Measurements from ENCODE around the gene R3HDML. TPM values are rescaled to one million over a fixed set of nuclear protein-coding genes. Genes with fewer than 3 reads are reported as not detected.

Gene R3HDML
- total and polyA plus RNA-seq, 10 of the 15 experiments (the other 5 are each of a cell fraction or from before 2014, with no cell fraction given), result not detected

GRCh38 chr20:44388466-44389023 is 51.7 kb downstream of the R3HDML start:
- 12% methylated on average over 25 of the region's 29 CpGs for WGBS (ENCODE audit: insufficient coverage, insufficient replicate concordance, low lambda C conversion rate, missing lambda C conversion rate)
- Histone ChIP-seq H3K27ac (ENCODE audit: control insufficient read depth, insufficient read depth) (no peak overlapping the region), H3K36me3 (ENCODE audit: control insufficient read depth in 2 of 2, insufficient read depth in 2 of 2, low read length in 1 of 2) (no peaks in the 10 kb centered on the region), H4K20me1 (ENCODE audit: control insufficient read depth, insufficient read depth) (no peaks in the 10 kb centered on the region), H3K9ac (ENCODE audit: control insufficient read depth, insufficient read depth, low read length) (no peak overlapping the region), H3K4me1 (ENCODE audit: control insufficient read depth, insufficient read depth, low read length) (no peaks in the 10 kb centered on the region), H3K27me3 (replicated peaks in 1 of 2; ENCODE audit: control insufficient read depth in 2 of 2, insufficient read depth in 2 of 2, low read length in 1 of 2) (peaks cover 1 to 2% of the 10 kb centered on the region in 2 experiments; a peak in 2 of 4 replicates), H3K9me3 (replicated peaks; ENCODE audit: control insufficient read depth, insufficient read depth, low read length) (no peaks in the 10 kb centered on the region), H2AFZ (ENCODE audit: control insufficient read depth, low read depth, low read length) (no peak overlapping the region), H3K4me2 (ENCODE audit: control insufficient read depth, insufficient read depth) (peak overlapping the region; percentile 20; the same call in 1 of the 2 replicates), H3K4me3 (no peak overlapping the region), H3K79me2 (ENCODE audit: control insufficient read depth, insufficient read depth, low read length) (no peaks in the 10 kb centered on the region)
- ChIA-PET POLR2A (no interaction called here), RAD21 (ENCODE audit: unreplicated experiment) (interaction anchor here (1.2 kb wide), 1 partner anchor 213 kb away, joined by 3 read pairs; no protein-coding TSS in a partner anchor), CTCF (interaction anchor here (0.6 to 2.5 kb wide), 10 partner anchors 18 to 295 kb away, joined by 3 to 12 read pairs (median 6); partner anchors contain the start of gene SERINC3), SMC1A (ENCODE audit: uncharacterized antibody, unreplicated experiment) (interaction anchor here (1.8 kb wide), 1 partner anchor 222 kb away, joined by 6 read pairs; no protein-coding TSS in a partner anchor)
- FAIRE-seq (peak; percentile 91), ATAC-seq (peak; percentile 93), DNase-seq (ENCODE audit: low read depth, low spot score) (no peak)
- BruUV-seq (replicated peaks), result no TSS peak
- intact Hi-C loops (cut with micrococcal nuclease; ENCODE audit: unreplicated experiment) (loop anchor here (1.0 to 5.0 kb wide), 4 partner anchors 72 to 344 kb away; no protein-coding TSS in a partner anchor), in situ Hi-C loops (cut with MboI) (loop anchor here (5.0 kb wide), 1 partner anchor 219 kb away; no protein-coding TSS in a partner anchor)
- TF ChIP-seq ZNF274 (IDR thresholded peaks at IDR 0.05; ENCODE audit: insufficient read depth, insufficient read length), result no peak
- TF ChIP-seq SMC3 (IDR thresholded peaks at IDR 0.05; ENCODE audit: borderline replicate concordance, low read length), result peak; percentile 92
- TF ChIP-seq, protein P1, sequence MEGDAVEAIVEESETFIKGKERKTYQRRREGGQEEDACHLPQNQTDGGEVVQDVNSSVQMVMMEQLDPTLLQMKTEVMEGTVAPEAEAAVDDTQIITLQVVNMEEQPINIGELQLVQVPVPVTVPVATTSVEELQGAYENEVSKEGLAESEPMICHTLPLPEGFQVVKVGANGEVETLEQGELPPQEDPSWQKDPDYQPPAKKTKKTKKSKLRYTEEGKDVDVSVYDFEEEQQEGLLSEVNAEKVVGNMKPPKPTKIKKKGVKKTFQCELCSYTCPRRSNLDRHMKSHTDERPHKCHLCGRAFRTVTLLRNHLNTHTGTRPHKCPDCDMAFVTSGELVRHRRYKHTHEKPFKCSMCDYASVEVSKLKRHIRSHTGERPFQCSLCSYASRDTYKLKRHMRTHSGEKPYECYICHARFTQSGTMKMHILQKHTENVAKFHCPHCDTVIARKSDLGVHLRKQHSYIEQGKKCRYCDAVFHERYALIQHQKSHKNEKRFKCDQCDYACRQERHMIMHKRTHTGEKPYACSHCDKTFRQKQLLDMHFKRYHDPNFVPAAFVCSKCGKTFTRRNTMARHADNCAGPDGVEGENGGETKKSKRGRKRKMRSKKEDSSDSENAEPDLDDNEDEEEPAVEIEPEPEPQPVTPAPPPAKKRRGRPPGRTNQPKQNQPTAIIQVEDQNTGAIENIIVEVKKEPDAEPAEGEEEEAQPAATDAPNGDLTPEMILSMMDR (IDR thresholded peaks at IDR 0.05 in 2 of 3, conservative IDR thresholded peaks at IDR 0.05 in 1 of 3; ENCODE audit: control insufficient read depth in 2 of 3, extremely low read depth in 1 of 3, insufficient read depth in 1 of 3, low read depth in 3 of 3, low read length in 3 of 3), result peak; percentile 78 to 90 (median 88)
- peak; percentile 62 for TF ChIP-seq NFYB (IDR thresholded peaks at IDR 0.05; ENCODE audit: insufficient read depth, low read depth, low read length)
- no peak for TF ChIP-seq BCL3 (IDR thresholded peaks at IDR 0.05; ENCODE audit: borderline replicate concordance, insufficient read depth, low read depth, low read length, poor library complexity, severe bottlenecking)
- no peak for TF ChIP-seq HCFC1 (IDR thresholded peaks at IDR 0.05; ENCODE audit: low read length)
- peak; percentile 100 for TF ChIP-seq SMARCA5 (IDR thresholded peaks at IDR 0.05)
- TF ChIP-seq IKZF2 (IDR thresholded peaks at IDR 0.05), result no peak
- 0 out of 2 replicates have a peak, but pooled peaks have one; percentile 17 for TF ChIP-seq IKZF1 (conservative IDR thresholded peaks at IDR 0.05)
- TF ChIP-seq YY1 (IDR thresholded peaks at IDR 0.05; ENCODE audit: low read depth, low read length), result peak; percentile 80
- TF ChIP-seq RAD21 (IDR thresholded peaks at IDR 0.05; ENCODE audit: insufficient read depth, low read depth, low read length), result peak; percentile 73
- TF ChIP-seq IRF3 (IDR thresholded peaks at IDR 0.05), result no peak
- TF ChIP-seq STAT1 (conservative IDR thresholded peaks at IDR 0.05), result no peak
- no peak for TF ChIP-seq RAD51 (IDR thresholded peaks at IDR 0.05)
- TF ChIP-seq, protein P2, sequence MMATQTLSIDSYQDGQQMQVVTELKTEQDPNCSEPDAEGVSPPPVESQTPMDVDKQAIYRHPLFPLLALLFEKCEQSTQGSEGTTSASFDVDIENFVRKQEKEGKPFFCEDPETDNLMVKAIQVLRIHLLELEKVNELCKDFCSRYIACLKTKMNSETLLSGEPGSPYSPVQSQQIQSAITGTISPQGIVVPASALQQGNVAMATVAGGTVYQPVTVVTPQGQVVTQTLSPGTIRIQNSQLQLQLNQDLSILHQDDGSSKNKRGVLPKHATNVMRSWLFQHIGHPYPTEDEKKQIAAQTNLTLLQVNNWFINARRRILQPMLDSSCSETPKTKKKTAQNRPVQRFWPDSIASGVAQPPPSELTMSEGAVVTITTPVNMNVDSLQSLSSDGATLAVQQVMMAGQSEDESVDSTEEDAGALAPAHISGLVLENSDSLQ (IDR thresholded peaks at IDR 0.05), result peak; percentile 67; the same call in 1 of the 2 replicates
- no peak for TF ChIP-seq HDAC6 (IDR thresholded peaks at IDR 0.05; ENCODE audit: unreplicated experiment)
